D721Med (cell line): ENCODE measurements around the gene GRK5.

Experiments
- DNase-seq: peaks from one replicate; pipeline ENCODE4 v3.0.0; 2011; ENCODE audit warnings: low spot score; ENCODE audit not compliant: insufficient read length
- FAIRE-seq: peaks from 2 replicates; lab custom pipeline; 2011; peaks lifted over from hg19 to GRCh38; lab: Jason Lieb, UNC
- TF ChIP-seq, protein P1 (sequence below): IDR thresholded peaks from 2 replicates; pipeline ENCODE4 v1.5.1; 2012; ENCODE audit warnings: mild to moderate bottlenecking, control low read depth; ENCODE audit not compliant: insufficient read depth; ENCODE audit errors: missing control alignments

The GRK5 gene

GRCh38 chr10:119358152-119358512 lies 150.8 kb downstream of the GRK5 start:
- no peak for FAIRE-seq
- no peak for DNase-seq
- TF ChIP-seq, protein P1, sequence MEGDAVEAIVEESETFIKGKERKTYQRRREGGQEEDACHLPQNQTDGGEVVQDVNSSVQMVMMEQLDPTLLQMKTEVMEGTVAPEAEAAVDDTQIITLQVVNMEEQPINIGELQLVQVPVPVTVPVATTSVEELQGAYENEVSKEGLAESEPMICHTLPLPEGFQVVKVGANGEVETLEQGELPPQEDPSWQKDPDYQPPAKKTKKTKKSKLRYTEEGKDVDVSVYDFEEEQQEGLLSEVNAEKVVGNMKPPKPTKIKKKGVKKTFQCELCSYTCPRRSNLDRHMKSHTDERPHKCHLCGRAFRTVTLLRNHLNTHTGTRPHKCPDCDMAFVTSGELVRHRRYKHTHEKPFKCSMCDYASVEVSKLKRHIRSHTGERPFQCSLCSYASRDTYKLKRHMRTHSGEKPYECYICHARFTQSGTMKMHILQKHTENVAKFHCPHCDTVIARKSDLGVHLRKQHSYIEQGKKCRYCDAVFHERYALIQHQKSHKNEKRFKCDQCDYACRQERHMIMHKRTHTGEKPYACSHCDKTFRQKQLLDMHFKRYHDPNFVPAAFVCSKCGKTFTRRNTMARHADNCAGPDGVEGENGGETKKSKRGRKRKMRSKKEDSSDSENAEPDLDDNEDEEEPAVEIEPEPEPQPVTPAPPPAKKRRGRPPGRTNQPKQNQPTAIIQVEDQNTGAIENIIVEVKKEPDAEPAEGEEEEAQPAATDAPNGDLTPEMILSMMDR, result no peak

DNA sequence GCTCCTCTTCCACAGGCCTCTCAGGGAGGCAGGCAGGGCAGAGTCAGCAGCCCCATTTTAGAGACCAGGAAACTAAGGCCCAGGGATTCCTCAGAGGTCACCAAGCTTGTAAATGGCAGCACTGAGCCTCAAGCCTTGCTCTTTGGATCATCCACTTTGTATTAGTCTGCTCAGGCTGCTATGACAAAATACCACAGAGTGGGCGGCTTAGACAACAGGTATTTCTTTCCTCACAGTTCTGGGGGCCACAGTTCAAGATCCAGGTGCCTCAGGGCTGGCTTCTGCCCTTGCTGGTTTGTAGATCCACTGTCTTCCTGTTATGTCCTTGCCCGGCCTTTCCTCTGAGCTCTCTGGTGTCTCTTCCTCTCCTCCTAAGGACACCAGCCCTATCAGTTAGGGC lies 151.2 kb downstream of the GRK5 start:
- TF ChIP-seq, protein P1, result no peak
- no peak for DNase-seq
- FAIRE-seq, result no peak

DNA sequence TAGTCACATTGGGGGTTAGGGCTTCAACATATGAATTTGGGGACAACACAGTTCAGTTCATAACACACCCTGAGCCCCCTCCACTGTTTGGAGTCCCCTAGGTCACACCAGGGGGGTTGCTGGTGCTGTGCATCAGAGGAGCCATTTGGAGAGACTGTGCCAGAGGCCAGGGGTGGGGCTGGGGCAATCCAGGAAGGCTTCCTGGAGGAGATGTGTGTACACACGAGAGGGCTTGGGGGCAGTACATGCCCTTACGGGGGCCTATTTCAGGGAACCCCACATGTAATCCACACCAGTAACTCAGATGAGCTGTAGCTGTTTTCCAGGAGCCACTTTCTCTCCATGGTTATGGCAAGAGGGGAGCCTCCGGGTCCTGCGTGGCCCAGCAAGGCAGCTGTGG lies 151.7 kb downstream of the GRK5 start:
- no peak for FAIRE-seq
- TF ChIP-seq, protein P1, result no peak

GRCh38 chr10:119360181-119360921 lies 153.0 kb downstream of the GRK5 start:
- FAIRE-seq, result no peak
- TF ChIP-seq, protein P1, result no peak
- no peak for DNase-seq

More for the DNA sequence above, 151.7 kb downstream of the GRK5 start:
- no peak for DNase-seq

GRCh38 chr10:119361037-119361436 lies 153.7 kb downstream of the GRK5 start:
- FAIRE-seq (no peak), DNase-seq (no peak)
- TF ChIP-seq, protein P1, result no peak

DNA sequence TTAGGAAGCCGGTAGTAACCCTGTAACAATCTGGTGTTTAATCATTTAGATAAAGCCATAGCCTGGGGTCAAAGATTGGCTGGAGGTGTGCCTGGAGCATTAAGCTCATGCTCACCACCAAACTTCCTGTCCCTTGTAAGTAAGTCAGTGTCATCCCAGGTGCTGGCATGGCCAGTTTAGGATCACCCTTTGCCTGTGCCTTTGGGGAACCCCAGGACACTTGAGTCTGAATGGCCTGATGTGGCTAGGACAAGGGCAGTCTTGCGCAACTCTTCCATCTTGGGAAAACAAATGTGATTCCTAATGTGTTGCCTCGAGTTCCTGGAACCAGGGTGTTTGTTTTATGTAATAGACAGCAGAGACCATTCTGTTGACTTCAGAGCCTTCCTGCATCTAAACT lies 154.8 kb downstream of the GRK5 start:
- TF ChIP-seq, protein P1, result no peak
- FAIRE-seq (no peak), DNase-seq (no peak)
